Gastroesophageal sphincter (tissue), 3 donors: ENCODE measurements around the gene SNTG2.

ENCODE experiments used
- CTCF ChIP-seq, 4 experiments: fragments of 200-600 bp in 2 of 4; fragments of 450-650 bp in 2 of 4; sonication (generic) in 1 of 4; IDR thresholded peaks; one replicate each; pipeline ENCODE4 v1.5.1; 2017 to 2019; ENCODE audit warnings: antibody characterized with exemption in 4 of 4, mild to moderate bottlenecking in 2 of 4, moderate library complexity in 2 of 4
- EP300 ChIP-seq: sonication (generic); formaldehyde crosslinking; IDR thresholded peaks from one replicate; pipeline ENCODE4 v1.6.1; 2017; ENCODE audit warnings: antibody characterized with exemption, mild to moderate bottlenecking
- POLR2A ChIP-seq, 2 donors: fragments of 450-650 bp; IDR thresholded peaks; one replicate each; pipeline ENCODE4 v1.6.1; 2017; ENCODE audit warnings: antibody characterized with exemption in 2 of 2, mild to moderate bottlenecking in 2 of 2, moderate library complexity in 1 of 2
- POLR2AphosphoS5 ChIP-seq: sonication (generic); formaldehyde crosslinking; IDR thresholded peaks from one replicate; pipeline ENCODE4 v1.6.1; 2017; ENCODE audit warnings: antibody characterized with exemption

- TF ChIP-seq CTCF (IDR thresholded peaks at IDR 0.05): no peak
- TF ChIP-seq POLR2AphosphoS5: no peak
- TF ChIP-seq POLR2A (IDR thresholded peaks at IDR 0.05): no peak
- no peak for TF ChIP-seq EP300
Measured at GRCh38 chr2:1403565-1403964, 452.9 kb downstream of the SNTG2 start.
